NT2/D1 (cell line): ENCODE measurements around the gene EEF1AKMT3.

Experiments used
- SUZ12 ChIP-seq: IDR thresholded peaks from 2 replicates; pipeline ENCODE4 v1.6.1; 2011; ENCODE audit not compliant: insufficient read length, insufficient read depth; ENCODE audit errors: extremely low read depth
- YY1 ChIP-seq: IDR thresholded peaks from 2 replicates; pipeline ENCODE4 v1.6.1; 2011; ENCODE audit not compliant: insufficient read length, insufficient read depth
- ZNF274 ChIP-seq: IDR thresholded peaks from 2 replicates; pipeline ENCODE4 v1.6.1; 2011; ENCODE audit warnings: mild to moderate bottlenecking, low read depth, low read length

- no peak for TF ChIP-seq SUZ12
- no peak for TF ChIP-seq YY1
- TF ChIP-seq ZNF274 = no peak
These were observed 48.1 kb upstream of the EEF1AKMT3 start for GRCh38 chr12:57724003-57724935.
